GM18499 (cell line): ENCODE results near the gene RNU6-8.

Experiments
- ATAC-seq: cut with Tn5 transposase; IDR thresholded peaks from one replicate; pipeline ENCODE4 v1.9.1; 2021; ENCODE audit warnings: moderate number of reproducible peaks; ENCODE audit not compliant: insufficient read depth, unreplicated experiment

RNU6-8 gene

GRCh38 chr14:32205984-32206383 is 2.9 kb upstream of the RNU6-8 start:
- peak; percentile 23 for ATAC-seq

- no peak for ATAC-seq
These were observed 2.5 kb upstream of the RNU6-8 start for GRCh38 chr14:32205554-32205953.

GRCh38 chr14:32203928-32204357 is 874 bp upstream of the RNU6-8 start:
- no peak for ATAC-seq

- no peak for ATAC-seq
These were observed 525 bp downstream of the RNU6-8 start for GRCh38 chr14:32202491-32202997.

- ATAC-seq, result no peak
These were observed 1.1 kb downstream of the RNU6-8 start, which contains the start of gene RNU6-7 for GRCh38 chr14:32201816-32202490. Gene RNU6-7 (plus strand): TSS chr14:32202045.

GRCh38 chr14:32201193-32201815 is 1.8 kb downstream of the RNU6-8 start:
- no peak for ATAC-seq

GRCh38 chr14:32200368-32201192 is 2.5 kb downstream of the RNU6-8 start:
- ATAC-seq, result no peak

- peak; percentile 39 for ATAC-seq
These were observed 5.2 kb downstream of the RNU6-8 start for GRCh38 chr14:32197919-32198318.

- ATAC-seq, result no peak
These were observed 7.4 kb downstream of the RNU6-8 start for GRCh38 chr14:32195636-32196035.

- ATAC-seq, result no peak
These were observed 9.5 kb downstream of the RNU6-8 start for GRCh38 chr14:32193532-32193931.

GRCh38 chr14:32192712-32193373 is 10.2 kb downstream of the RNU6-8 start:
- no peak for ATAC-seq

GRCh38 chr14:32190673-32191072 is 12.4 kb downstream of the RNU6-8 start:
- ATAC-seq, result no peak

- no peak for ATAC-seq
These were observed 13.3 kb downstream of the RNU6-8 start for GRCh38 chr14:32189811-32190210.

GRCh38 chr14:32186248-32186647 is 16.8 kb downstream of the RNU6-8 start:
- ATAC-seq, result no peak

GRCh38 chr14:32185097-32185496 is 18.0 kb downstream of the RNU6-8 start:
- no peak for ATAC-seq

GRCh38 chr14:32183151-32184058 is 19.7 kb downstream of the RNU6-8 start:
- no peak for ATAC-seq

GRCh38 chr14:32171469-32171868 is 31.6 kb downstream of the RNU6-8 start:
- no peak for ATAC-seq

- no peak for ATAC-seq
These were observed 33.9 kb downstream of the RNU6-8 start for GRCh38 chr14:32169191-32169590.

- ATAC-seq, result no peak
These were observed 35.2 kb downstream of the RNU6-8 start for GRCh38 chr14:32167907-32168306.
